Adipose tissue (tissue), 3 donors: ENCODE measurements around the gene ATP2B3. TPM values are rescaled to one million over a fixed set of nuclear protein-coding genes. Genes with fewer than 3 reads are reported as not detected.

Experiments
- H3K27ac ChIP-seq: one replicate; pipeline ENCODE4 v1.5.1; 2013; ENCODE audit warnings: low read depth, low read length
- WGBS, 3 donors: extraction: QIAGEN DNeasy Blood & Tissue Kit; methylation state at CpG; one replicate each; pipeline ENCODE4 v1.1.7; 2013; 5-methylcytosine and 5-hydroxymethylcytosine counted together
- polyA plus RNA-seq, 3 donors: library from polyadenylated mRNA; stranded (reverse); fragments of 200-250 nt; gene quantifications; one replicate each; pipeline ENCODE4 v1.2.3, GENCODE V29; 2013
- donor health status: healthy with polysubstance abuse.
- donor health status: Bipolar disorder and iron deficiency.
- donor health status: healthy.

Gene ATP2B3
- polyA plus RNA-seq, 3 donors = 0.02 TPM; not detected in 2

DNA sequence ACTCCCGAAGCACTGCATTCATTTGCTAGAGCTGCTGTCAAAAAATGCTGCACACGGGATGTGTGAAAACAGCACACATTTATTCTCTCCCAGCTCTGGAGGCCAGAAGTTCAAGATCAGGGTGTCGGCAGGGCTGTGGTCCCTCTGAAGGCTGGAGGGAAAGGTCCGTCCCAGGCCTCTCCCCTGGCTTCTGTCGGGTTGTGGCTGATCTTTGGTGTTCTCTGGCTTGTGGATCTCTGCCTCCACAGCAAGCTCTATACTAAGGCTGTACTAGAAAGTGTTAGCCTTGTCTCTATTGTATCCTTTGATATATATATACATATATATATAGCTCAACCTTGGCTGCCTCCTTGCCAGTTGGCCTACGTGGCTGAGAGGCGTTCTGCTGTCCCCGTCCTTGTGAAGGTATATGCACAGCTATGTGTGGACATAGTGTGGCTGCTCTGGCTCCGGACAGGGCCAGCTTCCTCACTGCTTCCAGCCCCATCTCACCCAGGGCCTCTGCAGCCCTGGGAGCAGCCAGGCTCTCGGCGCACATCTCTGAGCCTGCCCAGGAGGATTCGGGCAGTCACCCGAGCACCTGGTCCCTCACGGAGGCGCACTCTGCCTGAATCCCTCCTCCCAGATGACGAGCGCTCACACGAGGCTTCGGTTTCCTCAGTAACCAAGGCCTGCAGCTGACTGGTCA is 114.6 kb downstream of the ATP2B3 start:
- no peak overlapping the region for H3K27ac ChIP-seq
- 90 to 96% (median 94%) methylated on average over 12 to 19 of the region's 19 CpGs for WGBS, 3 donors

Other genes starting within 250 kb of the ATP2B3 start
- not detected for gene PNMA6F, start 195.9 kb upstream of the ATP2B3 start, polyA plus RNA-seq
- 1 to 10 TPM; 5.3 to 7.9 (median 7.2) TPM for gene ZNF275, start 183.5 kb upstream of the ATP2B3 start, polyA plus RNA-seq
- gene PNMA6E, start 116.3 kb upstream of the ATP2B3 start, polyA plus RNA-seq = not detected
- gene ZFP92, start 106.2 kb upstream of the ATP2B3 start, polyA plus RNA-seq = 1 to 10 TPM in 2 of 3 donors, under 1 TPM in 1; 0.56 to 1.2 (median 1.0) TPM
- gene TREX2, start 71.6 kb upstream of the ATP2B3 start, polyA plus RNA-seq = under 1 TPM; 0.46 to 0.90 (median 0.56) TPM
- 10 to 100 TPM in 2 of 3 donors, 1 to 10 TPM in 1; 9.0 to 54.8 (median 22.3) TPM for gene HAUS7, start 47.1 kb upstream of the ATP2B3 start, polyA plus RNA-seq
- 10 to 100 TPM; 10.4 to 58.4 (median 37.1) TPM for gene BGN, start 22.7 kb upstream of the ATP2B3 start, polyA plus RNA-seq
- 10 to 100 TPM; 19.3 to 26.9 (median 22.3) TPM for gene CCNQ, start 81.5 kb downstream of the ATP2B3 start, polyA plus RNA-seq
- gene DUSP9, start 129.6 kb downstream of the ATP2B3 start, polyA plus RNA-seq = 1 to 10 TPM in 1 of 3 donors, under 1 TPM in 1, not detected in 1; 0.07 to 1.0 TPM
- gene PNCK, start 156.2 kb downstream of the ATP2B3 start, polyA plus RNA-seq = 1 to 10 TPM in 2 of 3 donors, under 1 TPM in 1; 0.64 to 1.5 (median 1.5) TPM
- gene SLC6A8, start 170.3 kb downstream of the ATP2B3 start, polyA plus RNA-seq = 10 to 100 TPM; 14.7 to 61.0 (median 20.0) TPM
- gene BCAP31, start 206.7 kb downstream of the ATP2B3 start, polyA plus RNA-seq = 100 to 1,000 TPM; 151 to 640 (median 216) TPM
- 10 to 100 TPM in 1 of 3 donors, 1 to 10 TPM in 2; 7.5 to 29.9 (median 9.6) TPM for gene ABCD1, start 207.2 kb downstream of the ATP2B3 start, polyA plus RNA-seq
- gene PLXNB3, start 246.6 kb downstream of the ATP2B3 start, polyA plus RNA-seq = 1 to 10 TPM; 3.4 to 9.1 (median 8.3) TPM